Measurements from ENCODE around the gene TRIM46. TPM values are rescaled to one million over a fixed set of nuclear protein-coding genes. Genes with fewer than 3 reads are reported as not detected.
"Not testable (repeated sequence)": the region's sequence is repeated elsewhere in the genome, so short reads cannot be mapped to it uniquely, and the experiment has no call there.

TRIM46 gene
- polyA plus RNA-seq, 1 experiment: 2.9 TPM

DNA sequence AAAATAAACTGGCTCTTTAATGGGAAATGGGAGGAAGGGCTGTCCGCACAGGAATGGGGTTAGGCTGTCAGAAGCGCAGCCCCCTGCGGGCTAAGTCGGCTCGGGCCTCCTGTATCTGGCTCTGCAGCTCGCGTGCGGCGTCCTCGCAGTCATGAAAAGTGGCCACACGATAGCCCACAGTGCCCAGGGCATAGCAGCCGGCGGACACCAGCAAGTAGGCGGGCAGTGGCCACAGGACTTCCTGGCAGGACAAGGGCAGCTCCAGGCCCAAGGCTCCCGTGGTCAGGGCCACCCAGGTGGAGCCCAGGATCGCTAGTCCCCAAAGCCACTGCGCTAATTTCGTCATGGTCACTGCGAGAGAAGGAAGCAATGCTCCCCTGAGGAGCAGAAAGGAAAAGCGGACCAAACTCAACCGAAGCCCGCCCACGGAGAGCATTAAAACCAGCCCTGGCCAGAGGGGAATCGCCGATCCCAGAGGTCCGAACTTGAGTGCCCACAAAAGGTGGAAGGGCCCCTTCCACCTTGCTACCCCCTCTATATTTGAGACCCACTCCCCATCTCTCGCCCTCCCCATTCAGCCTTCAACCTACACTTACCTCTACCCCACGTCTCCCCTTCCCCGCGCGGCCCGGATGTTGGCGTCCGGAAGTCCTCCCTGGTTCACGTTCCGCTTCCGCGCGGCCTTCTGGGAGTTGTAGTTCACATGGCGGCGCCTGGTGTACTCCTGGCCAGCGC, 33.6 kb upstream of the TRIM46 start, which contains the start of gene DPM3:
Gene DPM3 (minus strand): TSS at position 637 of the 735 bp plus-strand sequence. CDS start 291 bp downstream, at position 346.
- ChIA-PET POLR2A (interaction anchor here (0.6 to 0.8 kb wide), 2 partner anchors 11 to 32 kb away, joined by 3 to 9 read pairs; no protein-coding TSS in a partner anchor), CTCF (interaction anchor here (1.1 kb wide), 1 partner anchor 27 kb away, joined by 3 read pairs; no protein-coding TSS in a partner anchor)
- no peak for DNase-seq (ENCODE audit: low read depth, low spot score)
- Histone ChIP-seq H3K27ac (ENCODE audit: low read depth, low read length) (peak within 1 kb of the TSS; percentile 77), H3K27me3 (ENCODE audit: control insufficient read depth, insufficient read depth, low read length) (peaks cover 13% of the 10 kb centered on the region), H3K4me3 (ENCODE audit: low read depth, low read length) (peak within 1 kb of the TSS; percentile 96), H3K9me3 (ENCODE audit: control insufficient read depth, insufficient read depth, low read length) (no peaks in the 10 kb centered on the region)
- TF ChIP-seq, protein P1, sequence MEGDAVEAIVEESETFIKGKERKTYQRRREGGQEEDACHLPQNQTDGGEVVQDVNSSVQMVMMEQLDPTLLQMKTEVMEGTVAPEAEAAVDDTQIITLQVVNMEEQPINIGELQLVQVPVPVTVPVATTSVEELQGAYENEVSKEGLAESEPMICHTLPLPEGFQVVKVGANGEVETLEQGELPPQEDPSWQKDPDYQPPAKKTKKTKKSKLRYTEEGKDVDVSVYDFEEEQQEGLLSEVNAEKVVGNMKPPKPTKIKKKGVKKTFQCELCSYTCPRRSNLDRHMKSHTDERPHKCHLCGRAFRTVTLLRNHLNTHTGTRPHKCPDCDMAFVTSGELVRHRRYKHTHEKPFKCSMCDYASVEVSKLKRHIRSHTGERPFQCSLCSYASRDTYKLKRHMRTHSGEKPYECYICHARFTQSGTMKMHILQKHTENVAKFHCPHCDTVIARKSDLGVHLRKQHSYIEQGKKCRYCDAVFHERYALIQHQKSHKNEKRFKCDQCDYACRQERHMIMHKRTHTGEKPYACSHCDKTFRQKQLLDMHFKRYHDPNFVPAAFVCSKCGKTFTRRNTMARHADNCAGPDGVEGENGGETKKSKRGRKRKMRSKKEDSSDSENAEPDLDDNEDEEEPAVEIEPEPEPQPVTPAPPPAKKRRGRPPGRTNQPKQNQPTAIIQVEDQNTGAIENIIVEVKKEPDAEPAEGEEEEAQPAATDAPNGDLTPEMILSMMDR (IDR thresholded peaks at IDR 0.05; ENCODE audit: low read depth, low read length): no peak

DNA sequence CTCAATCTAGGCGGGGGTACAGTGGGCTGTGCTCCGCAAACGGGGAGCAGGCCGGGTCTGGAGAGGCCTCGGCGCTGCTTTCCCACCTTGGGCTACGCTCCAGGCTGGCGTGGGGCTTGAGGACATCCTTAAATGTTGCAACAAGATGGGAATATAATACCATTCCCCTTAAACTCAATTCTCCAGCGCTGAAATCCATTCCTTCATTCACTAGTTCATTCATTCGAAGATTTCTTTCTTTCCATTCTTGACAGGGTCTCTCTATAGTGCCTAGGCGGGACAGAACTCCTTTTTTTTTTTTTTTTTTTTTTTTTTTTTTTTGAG, 33.1 kb upstream of the TRIM46 start:
- TF ChIP-seq, protein P1 (IDR thresholded peaks at IDR 0.05; ENCODE audit: low read depth, low read length): no peak
- CTCF ChIA-PET: interaction anchor here (1.1 kb wide), 1 partner anchor 27 kb away, joined by 3 read pairs; no protein-coding TSS in a partner anchor
- DNase-seq (ENCODE audit: low read depth, low spot score): no peak
- POLR2A ChIA-PET: interaction anchor here (0.6 to 0.8 kb wide), 2 partner anchors 12 to 32 kb away, joined by 3 to 9 read pairs; no protein-coding TSS in a partner anchor
- Histone ChIP-seq H3K9me3 (ENCODE audit: control insufficient read depth, insufficient read depth, low read length) (no peaks in the 10 kb centered on the region), H3K4me3 (ENCODE audit: low read depth, low read length) (peak overlapping the region; percentile 96), H3K27me3 (ENCODE audit: control insufficient read depth, insufficient read depth, low read length) (peaks cover 13% of the 10 kb centered on the region), H3K27ac (ENCODE audit: low read depth, low read length) (no peak overlapping the region)

DNA sequence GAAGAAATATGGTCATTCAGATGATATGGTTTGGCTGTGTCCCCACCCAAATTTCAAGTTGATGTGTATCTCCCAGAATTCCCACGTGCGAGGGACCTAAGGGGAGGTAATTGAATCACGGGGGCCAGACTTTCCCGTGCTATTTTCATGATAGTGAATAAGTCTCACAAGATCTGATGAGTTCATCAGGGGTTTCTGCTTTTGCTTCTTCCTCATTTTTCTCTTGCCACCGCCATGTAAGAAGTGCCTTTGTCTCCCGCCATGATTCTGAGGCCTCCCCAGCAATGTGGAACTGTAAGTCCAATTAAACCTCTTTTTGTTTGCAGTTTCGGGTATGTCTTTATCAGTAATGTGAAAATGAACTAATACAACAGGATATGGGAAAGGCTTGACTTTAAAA, 31.9 kb upstream of the TRIM46 start:
- H3K27me3 ChIP-seq (ENCODE audit: control insufficient read depth, insufficient read depth, low read length): peaks cover 19% of the 10 kb centered on the region
- no peak for DNase-seq (ENCODE audit: low read depth, low spot score)
- ChIA-PET POLR2A (no interaction called here), CTCF (interaction anchor here (2.0 kb wide), 1 partner anchor 31 kb away, joined by 10 read pairs; the partner anchor contains the start of gene KRTCAP2)
- TF ChIP-seq, protein P1 (IDR thresholded peaks at IDR 0.05; ENCODE audit: low read depth, low read length): no peak
- no peak overlapping the region for H3K27ac ChIP-seq (ENCODE audit: low read depth, low read length)
- no peaks in the 10 kb centered on the region for H3K9me3 ChIP-seq (ENCODE audit: control insufficient read depth, insufficient read depth, low read length)
- H3K4me3 ChIP-seq (ENCODE audit: low read depth, low read length): no peak overlapping the region

DNA sequence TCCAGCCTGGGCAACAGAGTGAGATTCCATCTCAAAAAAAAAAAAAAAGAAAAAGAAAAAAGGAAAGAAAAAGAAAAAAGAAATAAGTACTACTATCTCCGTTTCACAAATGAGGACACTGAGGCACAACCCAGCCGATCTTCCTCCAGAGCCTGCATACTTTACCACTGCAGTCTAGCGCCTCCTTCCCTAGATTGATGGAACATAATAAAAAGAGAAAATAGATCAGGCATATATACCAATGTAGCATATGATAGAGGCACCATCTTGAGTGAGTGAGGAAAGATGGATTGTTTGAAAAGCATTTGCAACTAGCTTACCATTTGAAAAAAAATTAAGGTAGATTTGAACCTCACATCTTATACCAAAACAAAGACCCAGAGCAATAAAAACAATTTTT, 28.2 kb upstream of the TRIM46 start:
- Histone ChIP-seq H3K27ac (ENCODE audit: low read depth, low read length) (no peak overlapping the region), H3K9me3 (ENCODE audit: control insufficient read depth, insufficient read depth, low read length) (no peaks in the 10 kb centered on the region), H3K4me3 (ENCODE audit: low read depth, low read length) (no peak overlapping the region), H3K27me3 (ENCODE audit: control insufficient read depth, insufficient read depth, low read length) (peaks cover 21% of the 10 kb centered on the region)
- no peak for DNase-seq (ENCODE audit: low read depth, low spot score)
- POLR2A ChIA-PET: no interaction called here
- TF ChIP-seq, protein P1 (IDR thresholded peaks at IDR 0.05; ENCODE audit: low read depth, low read length): 0 out of 2 replicates have a peak, but pooled peaks have one; percentile 4
- CTCF ChIA-PET: interaction anchor here (1.3 to 1.4 kb wide), 2 partner anchors 27 to 54 kb away, joined by 4 to 5 read pairs; partner anchors contain the start of gene KRTCAP2

DNA sequence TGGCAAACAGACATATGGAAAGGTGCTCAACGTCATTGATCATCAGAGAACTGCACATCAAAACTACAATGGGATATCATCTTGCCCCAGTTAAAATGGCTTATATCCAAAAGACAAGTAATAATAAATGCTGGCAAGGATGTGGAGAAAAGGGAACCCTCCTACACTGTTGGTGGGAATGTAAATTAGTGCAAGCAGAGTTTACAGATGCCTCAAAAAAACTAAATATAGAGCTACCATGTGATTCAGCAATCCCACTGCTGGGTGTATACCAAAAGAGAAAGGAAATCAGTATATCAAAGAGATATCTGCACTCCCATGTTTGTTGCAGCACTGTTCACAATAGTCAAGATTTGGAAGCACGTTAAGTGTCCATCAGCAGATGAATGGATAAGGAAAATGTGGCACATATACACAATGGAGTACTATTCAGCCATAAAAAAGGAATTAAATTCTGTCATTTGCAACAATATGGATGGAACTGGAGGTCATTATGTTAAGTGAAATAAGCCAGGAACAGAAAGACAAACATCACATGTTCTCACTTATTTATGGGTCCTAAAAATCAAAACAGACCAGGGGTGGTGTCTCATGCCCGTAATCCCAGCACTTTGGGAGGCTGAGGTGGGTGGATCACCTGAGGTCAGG, 17.5 kb upstream of the TRIM46 start:
- H3K4me3 ChIP-seq (ENCODE audit: low read depth, low read length); POLR2A ChIA-PET; H3K27ac ChIP-seq (ENCODE audit: low read depth, low read length); DNase-seq (ENCODE audit: low read depth, low spot score); H3K9me3 ChIP-seq (ENCODE audit: control insufficient read depth, insufficient read depth, low read length); H3K27me3 ChIP-seq (ENCODE audit: control insufficient read depth, insufficient read depth, low read length): not testable (repeated sequence)
- CTCF ChIA-PET: interaction anchor here (1.8 kb wide), 1 partner anchor 11 kb away, joined by 5 read pairs; no protein-coding TSS in a partner anchor
